ENCODE data around the gene KRT1.

DNA sequence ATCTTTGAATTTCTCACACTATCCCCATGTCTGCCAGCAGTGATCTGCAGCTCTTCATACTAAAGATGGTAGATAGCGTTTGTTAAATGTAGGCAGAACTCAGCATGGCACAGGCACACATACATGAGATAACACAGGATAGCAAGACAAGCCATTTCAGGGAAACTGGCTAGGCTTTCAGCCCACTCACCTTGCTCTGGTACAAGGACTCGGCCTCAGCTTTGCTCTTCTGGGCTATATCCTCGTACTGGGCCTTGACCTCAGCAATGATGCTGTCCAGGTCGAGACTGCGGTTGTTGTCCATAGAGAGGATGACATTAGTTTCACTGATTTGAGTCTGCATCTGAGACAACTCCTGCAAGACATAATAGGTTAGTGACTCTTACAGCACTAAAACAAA lies 3.1 kb downstream of the KRT1 start:
- no peak for TF ChIP-seq POLR2AphosphoS5 (IDR thresholded peaks at IDR 0.05; ENCODE audit: low read depth, low read length)
- TF ChIP-seq, protein P1, sequence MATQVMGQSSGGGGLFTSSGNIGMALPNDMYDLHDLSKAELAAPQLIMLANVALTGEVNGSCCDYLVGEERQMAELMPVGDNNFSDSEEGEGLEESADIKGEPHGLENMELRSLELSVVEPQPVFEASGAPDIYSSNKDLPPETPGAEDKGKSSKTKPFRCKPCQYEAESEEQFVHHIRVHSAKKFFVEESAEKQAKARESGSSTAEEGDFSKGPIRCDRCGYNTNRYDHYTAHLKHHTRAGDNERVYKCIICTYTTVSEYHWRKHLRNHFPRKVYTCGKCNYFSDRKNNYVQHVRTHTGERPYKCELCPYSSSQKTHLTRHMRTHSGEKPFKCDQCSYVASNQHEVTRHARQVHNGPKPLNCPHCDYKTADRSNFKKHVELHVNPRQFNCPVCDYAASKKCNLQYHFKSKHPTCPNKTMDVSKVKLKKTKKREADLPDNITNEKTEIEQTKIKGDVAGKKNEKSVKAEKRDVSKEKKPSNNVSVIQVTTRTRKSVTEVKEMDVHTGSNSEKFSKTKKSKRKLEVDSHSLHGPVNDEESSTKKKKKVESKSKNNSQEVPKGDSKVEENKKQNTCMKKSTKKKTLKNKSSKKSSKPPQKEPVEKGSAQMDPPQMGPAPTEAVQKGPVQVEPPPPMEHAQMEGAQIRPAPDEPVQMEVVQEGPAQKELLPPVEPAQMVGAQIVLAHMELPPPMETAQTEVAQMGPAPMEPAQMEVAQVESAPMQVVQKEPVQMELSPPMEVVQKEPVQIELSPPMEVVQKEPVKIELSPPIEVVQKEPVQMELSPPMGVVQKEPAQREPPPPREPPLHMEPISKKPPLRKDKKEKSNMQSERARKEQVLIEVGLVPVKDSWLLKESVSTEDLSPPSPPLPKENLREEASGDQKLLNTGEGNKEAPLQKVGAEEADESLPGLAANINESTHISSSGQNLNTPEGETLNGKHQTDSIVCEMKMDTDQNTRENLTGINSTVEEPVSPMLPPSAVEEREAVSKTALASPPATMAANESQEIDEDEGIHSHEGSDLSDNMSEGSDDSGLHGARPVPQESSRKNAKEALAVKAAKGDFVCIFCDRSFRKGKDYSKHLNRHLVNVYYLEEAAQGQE (IDR thresholded peaks at IDR 0.05; ENCODE audit: insufficient read depth in 1 of 2, low read depth in 2 of 2, low read length in 2 of 2), result no peak
- TF ChIP-seq TAF1 (IDR thresholded peaks at IDR 0.05; ENCODE audit: borderline replicate concordance, insufficient read depth, low read length), result no peak
